Measurements from ENCODE around the gene PHACTR2.

Gene PHACTR2

GRCh38 chr6:143675946-143676345 is 1.8 kb upstream of the PHACTR2 start:
- no peak for DNase-seq

DNA sequence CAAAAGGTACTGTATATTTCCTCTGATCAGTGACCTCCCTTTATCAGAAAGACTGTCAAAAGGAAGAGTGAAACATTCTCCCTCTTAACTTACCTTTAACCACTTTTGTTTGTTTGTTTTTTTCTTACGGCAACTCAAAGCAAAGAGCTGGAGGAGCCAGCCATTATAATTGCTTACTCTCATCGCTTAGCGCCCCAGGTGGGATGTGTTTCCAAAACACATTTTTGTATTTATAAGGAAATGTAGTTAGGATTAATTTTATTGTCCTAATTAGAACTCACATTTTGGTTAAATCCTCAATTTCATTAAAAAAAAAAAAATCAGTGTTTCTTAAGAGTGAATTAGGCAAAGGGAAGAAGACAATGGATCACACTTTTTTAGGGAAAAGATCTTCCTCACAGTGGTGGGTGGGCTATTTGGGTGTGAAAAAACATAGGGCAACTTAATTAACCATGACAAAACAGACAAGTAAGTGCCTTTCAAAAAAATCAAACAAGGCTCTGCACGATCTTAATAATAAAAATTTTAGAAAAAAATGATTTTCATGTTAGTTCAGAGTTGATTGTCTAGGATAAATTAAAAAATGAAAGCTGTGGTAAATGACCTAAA is 1.2 kb upstream of the PHACTR2 start:
- no peak for DNase-seq

- peak; percentile 64 to 74 for DNase-seq
These were observed 231 bp upstream of the PHACTR2 start for GRCh38 chr6:143677577-143677890.

GRCh38 chr6:143679041-143679440 is 1.3 kb downstream of the PHACTR2 start:
- no peak for DNase-seq

DNA sequence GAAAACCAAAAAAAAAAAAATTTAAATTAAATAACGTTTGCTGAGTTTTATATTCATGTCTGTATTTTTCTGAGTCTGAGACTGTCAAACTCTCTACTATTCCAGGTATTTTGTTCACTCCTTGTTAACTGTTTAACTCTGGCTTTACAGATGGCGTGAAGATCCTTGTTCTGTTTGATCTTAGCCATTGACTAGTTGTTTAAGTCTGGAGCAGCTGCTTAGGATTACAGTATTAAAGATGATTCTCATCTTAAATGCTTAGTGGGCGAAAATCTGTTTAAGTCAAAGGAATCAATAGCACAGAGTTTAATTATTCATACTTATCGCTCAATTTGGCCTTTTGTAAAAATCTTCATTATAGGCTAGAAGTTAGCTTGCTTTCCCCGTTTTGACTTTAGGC is 2.4 kb downstream of the PHACTR2 start:
- DNase-seq: no peak

- DNase-seq: no peak
These were observed 5.0 kb downstream of the PHACTR2 start for GRCh38 chr6:143682805-143683204.

- DNase-seq: peak; percentile 52 to 61
These were observed 6.7 kb downstream of the PHACTR2 start for GRCh38 chr6:143684486-143684885.

GRCh38 chr6:143685653-143686052 is 7.9 kb downstream of the PHACTR2 start:
- no peak for DNase-seq

DNA sequence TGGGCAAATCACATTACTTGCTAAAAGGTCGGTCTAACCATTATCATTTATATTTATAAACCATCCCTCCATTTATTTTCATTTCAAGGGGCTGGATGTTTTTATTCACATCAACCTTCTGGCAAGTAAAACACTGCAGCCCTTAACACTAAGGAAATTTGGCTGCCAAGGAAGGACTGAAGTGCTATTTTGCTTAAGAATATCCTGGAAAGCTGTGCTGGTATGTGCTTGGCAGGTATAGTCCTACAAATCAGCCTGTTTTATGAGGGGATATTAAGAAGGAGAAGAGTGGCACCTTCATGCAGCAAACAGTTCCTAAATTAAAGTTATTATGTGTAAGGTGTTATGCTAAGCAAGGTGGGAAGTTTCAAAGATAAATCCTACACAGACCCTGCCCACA is 9.8 kb downstream of the PHACTR2 start:
- no peak for DNase-seq

DNA sequence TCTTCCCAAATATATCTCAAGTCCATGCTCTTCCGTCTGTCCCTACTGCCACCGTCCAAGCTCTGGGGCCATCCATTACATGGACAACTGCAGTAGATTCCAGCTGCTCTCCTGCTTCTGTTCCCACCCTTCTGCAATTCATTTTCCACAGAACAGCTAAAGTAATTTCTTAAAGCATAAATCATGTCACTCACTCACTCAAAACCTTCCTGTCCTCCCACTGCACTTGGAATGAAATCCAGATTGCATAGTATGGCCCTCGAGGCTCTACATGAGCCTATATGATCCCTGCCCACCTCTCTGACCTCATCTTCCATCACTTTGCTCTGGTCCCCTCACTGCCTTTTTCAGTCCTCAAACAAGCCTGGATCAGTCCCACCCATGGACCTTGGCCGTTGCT is 10.9 kb downstream of the PHACTR2 start:
- no peak for DNase-seq

DNA sequence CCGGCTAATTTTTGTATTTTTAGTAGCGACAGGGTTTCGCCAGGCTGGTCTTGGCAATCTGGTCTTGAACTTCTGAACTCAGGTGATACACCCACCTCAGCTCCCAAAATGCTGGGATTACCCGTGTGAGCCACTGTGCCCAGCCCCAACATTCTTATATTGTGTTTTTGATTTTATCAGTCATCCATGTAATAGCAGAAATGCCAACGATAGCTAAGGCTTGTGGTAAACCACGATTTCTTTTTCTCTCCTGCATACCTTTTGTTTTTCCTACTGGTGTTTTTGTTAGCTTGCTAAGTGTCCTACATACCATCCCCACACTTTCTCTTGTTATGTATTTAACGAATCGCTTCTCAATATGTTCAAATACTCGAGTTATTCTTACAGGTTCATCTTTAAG is 12.1 kb downstream of the PHACTR2 start:
- no peak for DNase-seq

DNA sequence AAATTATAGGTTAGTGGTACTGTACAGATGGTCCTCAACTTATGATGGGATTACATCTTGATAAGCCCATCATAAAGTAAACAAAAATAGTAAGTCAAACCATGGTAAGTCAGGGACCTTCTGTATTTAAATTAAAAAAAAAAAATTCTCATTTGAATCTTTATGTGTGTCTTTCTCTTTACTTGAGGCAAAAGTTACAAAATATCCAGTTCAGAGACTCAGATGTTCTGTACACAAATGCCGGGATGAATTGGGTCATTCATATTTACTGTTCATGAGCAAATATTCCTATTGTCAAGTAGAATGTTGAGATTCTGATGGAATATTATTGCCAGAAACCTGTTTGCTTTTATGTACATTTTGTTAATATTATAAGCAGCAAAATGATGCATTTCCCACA is 13.4 kb downstream of the PHACTR2 start:
- DNase-seq: no peak

GRCh38 chr6:143691900-143692636 is 14.3 kb downstream of the PHACTR2 start:
- DNase-seq: no peak

- DNase-seq: no peak
These were observed 14.9 kb downstream of the PHACTR2 start for GRCh38 chr6:143692696-143693095.

GRCh38 chr6:143694013-143694412 is 16.2 kb downstream of the PHACTR2 start:
- DNase-seq: no peak

DNA sequence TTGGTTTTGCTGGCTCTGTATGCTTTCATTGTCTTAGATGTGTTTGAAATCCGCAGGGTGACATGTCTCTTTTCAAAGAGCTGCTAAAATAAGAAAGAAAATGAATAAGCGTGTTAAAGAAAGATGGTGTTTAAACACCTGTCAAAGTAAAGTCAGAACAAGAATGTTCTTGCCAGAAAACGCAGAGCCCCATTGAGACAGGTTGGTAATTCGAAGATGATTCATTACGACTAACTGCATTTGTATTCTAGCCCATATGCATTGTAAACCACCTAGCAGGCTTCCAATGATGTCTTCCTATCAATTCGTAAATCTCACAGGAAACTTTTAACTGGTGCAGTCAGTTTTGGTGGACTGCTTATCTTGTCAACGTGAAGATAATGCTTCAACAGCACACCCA is 16.8 kb downstream of the PHACTR2 start:
- DNase-seq: no peak

DNA sequence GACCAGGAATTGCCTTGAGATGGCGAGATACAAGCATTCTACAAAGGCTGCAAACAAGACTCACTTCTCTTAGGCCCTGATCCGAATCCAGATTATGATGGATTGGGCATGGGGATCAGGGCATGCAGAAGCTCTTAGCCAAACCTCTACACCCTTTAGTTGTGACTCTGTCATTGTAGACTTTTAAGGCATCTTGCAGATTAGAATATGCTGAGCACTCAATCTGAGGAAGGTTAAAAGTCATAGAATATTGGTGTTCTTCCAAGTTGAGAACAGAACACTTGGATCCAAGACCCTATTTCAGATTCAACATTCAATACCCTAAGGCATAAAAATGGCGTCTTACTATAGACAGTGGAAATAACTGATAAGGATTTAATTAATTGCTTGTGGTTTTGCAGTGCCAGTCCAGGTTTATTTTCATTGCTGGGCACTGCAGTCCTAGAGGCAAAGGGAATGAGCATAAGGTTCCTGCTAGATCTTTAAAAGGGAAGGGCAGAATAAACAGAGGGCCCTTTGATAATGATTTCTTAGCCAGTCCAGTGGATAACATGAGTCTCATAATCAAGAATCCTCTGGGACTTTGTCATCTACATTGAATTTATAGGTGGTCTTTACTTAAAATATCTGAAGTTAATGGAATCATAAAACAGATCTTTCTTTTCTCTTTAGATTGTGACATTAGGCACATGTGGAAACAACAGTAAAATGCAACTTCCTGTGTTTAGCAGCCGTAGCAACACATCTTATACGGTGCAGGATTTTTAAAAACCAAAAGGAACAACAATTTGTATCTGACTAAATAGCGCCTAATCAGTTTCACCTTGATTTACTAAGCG is 17.6 kb downstream of the PHACTR2 start:
- DNase-seq: peak in 1 of 2 donors; percentile 55

GRCh38 chr6:143695969-143696663 is 18.4 kb downstream of the PHACTR2 start:
- peak in 1 of 2 donors; percentile 31 for DNase-seq

- DNase-seq: no peak
These were observed 18.9 kb downstream of the PHACTR2 start for GRCh38 chr6:143696664-143697000.

DNA sequence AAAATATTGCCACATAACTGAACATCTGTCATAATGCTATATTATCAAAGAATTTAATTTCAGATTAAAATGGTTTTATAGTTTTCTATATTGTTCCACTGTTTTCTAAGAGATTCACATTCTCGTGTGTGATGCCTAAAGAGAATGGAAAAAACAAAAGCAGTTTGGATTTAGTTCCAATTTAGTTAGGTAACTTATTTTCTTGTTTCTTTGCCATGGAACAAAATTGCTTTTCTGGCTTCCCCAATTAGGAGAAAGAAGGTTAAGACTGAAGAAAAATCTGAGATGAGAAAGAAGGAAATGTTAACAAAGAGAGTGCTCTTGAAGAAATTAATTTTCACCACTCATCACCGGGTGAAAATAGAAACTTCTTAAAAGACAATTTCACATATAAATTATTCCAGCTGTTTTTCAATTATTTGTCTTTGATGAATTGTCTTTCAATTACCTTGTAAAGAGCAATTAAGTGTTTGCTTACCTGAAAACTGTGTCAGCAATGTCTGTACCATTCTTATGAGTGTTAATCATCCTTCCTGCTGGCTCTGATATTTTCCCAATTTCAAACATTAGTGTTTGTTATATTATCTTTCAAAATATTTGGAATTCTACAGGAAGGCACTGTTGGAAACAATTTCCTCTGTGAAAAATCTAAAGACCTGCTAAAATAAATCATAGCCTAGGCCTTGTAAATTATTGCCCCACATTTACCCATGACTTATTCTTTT is 19.5 kb downstream of the PHACTR2 start:
- DNase-seq: no peak

DNA sequence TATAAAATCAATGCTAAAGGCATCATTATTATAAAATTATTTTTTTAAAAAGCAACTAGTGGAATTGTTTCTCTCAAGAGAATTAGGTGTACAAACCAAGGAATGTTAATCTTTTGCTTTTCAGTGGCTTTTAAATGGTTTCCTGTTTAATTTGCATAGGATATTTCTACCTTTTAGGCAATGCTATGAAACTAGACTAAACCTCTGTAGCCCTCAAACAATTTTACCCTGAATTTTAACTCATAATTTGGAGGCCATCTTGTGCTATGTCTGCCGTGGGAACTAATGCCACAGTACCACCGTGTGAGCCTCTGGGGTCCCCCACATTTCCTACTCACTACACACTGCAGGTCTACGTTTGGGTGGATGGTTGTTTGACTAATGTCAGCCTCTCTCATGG is 20.6 kb downstream of the PHACTR2 start:
- no peak for DNase-seq

DNA sequence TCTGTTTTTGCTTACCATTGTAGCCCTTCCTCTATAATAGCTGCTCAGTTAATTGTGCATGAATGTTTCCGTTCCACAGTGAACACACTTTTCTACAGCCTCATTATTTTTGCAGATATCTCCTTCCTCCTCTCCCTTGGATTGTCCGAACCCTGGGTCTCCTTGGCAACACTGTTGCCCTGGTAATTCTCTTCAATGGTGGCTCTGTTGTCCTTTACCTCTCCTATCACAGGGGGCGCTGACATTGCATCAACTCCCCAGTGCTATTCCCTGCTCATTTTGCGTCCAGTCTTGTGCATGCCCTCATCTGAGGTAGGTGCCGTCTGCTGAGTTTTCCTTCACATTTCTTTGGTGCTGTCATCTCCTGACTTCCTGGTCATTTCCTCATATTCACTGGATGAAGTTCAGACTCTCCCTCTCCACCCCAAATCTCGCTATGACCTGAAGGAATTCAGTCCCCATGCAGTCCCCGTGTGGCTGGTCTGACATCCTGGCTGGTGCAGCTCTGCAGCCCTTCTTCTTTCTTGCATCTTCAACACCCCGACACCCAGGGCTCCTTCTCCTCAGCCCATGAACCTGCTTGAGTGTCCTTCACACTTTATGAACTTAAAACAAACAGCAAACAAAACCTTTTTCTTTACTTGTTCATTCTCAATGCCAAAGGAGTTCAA is 21.1 kb downstream of the PHACTR2 start:
- DNase-seq: no peak

Measured in inflammatory macrophage treated with lipopolysaccharide for 1 hour (primary cell).